Measurements from ENCODE around the gene MTHFS. TPM values are rescaled to one million over a fixed set of nuclear protein-coding genes. Genes with fewer than 3 reads are reported as not detected.

MTHFS gene
- total and polyA plus RNA-seq, 3 donors from 2014 or later = 24.9 to 44.2 (median 32.5) TPM

DNA sequence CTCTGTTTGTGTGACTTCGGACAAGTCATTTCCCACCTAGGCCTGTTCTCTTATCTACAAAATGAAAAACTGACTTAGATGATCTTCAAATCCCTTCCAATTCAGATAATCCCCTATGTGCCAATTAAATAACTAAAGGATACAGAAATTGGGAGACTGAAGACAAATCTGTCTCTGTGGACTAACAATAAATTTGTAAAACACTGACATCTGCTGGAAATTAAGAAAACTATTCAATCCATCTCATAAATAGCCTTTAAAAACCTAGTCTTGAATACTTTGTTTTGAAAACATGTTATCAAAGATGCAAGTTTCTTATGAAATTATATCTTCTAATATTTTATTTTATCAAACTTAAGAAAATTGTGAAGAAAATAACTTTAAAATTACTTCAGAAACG lies 38.3 kb downstream of the MTHFS start:
- H3K4me3 ChIP-seq = no peak overlapping the region
- DNase-seq = no peak
- no peaks in the 10 kb centered on the region for H3K4me1 ChIP-seq
- H3K9me3 ChIP-seq = no peaks in the 10 kb centered on the region
- no peak overlapping the region for H3K27ac ChIP-seq
- intact Hi-C loops (cut with DNase I; ENCODE audit: low total_unique reads) = no loop called here
- WGBS, 2 donors = 84 to 85% methylated on average over 2 of the region's 2 CpGs
- H3K36me3 ChIP-seq (ENCODE audit: low read depth, missing control alignments) = no peaks in the 10 kb centered on the region
- no peaks in the 10 kb centered on the region for H3K27me3 ChIP-seq
- no peak for TF ChIP-seq POLR2A (IDR thresholded peaks at IDR 0.05)
- TF ChIP-seq, protein P1, sequence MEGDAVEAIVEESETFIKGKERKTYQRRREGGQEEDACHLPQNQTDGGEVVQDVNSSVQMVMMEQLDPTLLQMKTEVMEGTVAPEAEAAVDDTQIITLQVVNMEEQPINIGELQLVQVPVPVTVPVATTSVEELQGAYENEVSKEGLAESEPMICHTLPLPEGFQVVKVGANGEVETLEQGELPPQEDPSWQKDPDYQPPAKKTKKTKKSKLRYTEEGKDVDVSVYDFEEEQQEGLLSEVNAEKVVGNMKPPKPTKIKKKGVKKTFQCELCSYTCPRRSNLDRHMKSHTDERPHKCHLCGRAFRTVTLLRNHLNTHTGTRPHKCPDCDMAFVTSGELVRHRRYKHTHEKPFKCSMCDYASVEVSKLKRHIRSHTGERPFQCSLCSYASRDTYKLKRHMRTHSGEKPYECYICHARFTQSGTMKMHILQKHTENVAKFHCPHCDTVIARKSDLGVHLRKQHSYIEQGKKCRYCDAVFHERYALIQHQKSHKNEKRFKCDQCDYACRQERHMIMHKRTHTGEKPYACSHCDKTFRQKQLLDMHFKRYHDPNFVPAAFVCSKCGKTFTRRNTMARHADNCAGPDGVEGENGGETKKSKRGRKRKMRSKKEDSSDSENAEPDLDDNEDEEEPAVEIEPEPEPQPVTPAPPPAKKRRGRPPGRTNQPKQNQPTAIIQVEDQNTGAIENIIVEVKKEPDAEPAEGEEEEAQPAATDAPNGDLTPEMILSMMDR (IDR thresholded peaks at IDR 0.05) = peak in 1 of 3 experiments; percentile 20

DNA sequence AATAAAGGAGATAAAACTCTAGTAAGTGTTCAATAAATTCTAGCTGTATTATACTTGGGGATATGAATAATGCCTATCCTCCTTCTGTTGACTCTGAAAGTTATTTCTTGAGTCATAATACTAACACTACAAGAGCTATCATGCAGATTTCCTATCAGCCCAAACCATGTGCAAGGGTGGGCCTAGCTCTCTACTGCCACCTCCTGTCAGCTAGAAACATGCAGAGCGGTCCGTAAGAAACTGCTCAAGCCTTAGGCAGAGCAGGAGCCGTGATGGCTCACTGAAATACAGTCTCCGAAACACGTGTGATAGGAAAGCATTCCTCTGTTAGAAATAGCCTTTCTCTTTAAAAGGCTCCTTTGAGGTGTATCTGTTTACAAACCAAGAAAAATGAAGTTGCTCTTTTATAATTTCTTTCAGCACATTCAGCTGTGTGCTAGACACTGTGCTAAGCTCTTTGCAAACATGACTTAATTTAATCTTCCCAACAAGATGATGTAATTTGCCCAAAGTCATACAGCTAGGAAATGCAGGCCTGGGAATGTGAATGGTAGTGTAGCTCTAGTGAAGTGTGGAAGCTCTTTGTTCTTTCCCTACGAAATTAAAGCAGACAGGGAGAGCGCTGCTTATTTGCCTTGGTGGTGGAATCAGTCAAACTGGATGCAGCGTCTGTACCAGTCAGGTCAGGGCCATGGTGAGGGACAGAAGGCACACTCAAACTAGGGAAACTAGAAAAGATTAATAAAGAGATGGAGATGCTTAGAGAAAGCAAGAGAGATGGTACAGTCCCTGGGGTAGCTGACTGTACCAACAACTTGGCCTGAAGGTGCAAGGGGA lies 43.1 kb downstream of the MTHFS start:
- intact Hi-C loops (cut with DNase I; ENCODE audit: low total_unique reads) = no loop called here
- Histone ChIP-seq H3K4me1 (no peaks in the 10 kb centered on the region), H3K27me3 (no peaks in the 10 kb centered on the region), H3K9me3 (no peaks in the 10 kb centered on the region), H3K27ac (no peak overlapping the region), H3K4me3 (no peak overlapping the region), H3K36me3 (ENCODE audit: low read depth, missing control alignments) (no peaks in the 10 kb centered on the region)
- 49 to 57% methylated on average over 8 of the region's 8 CpGs for WGBS, 2 donors
- no peak for TF ChIP-seq POLR2A (IDR thresholded peaks at IDR 0.05)
- TF ChIP-seq, protein P1 (IDR thresholded peaks at IDR 0.05) = peak; percentile 80 to 87 (median 80)
- peak; percentile 79 for DNase-seq

DNA sequence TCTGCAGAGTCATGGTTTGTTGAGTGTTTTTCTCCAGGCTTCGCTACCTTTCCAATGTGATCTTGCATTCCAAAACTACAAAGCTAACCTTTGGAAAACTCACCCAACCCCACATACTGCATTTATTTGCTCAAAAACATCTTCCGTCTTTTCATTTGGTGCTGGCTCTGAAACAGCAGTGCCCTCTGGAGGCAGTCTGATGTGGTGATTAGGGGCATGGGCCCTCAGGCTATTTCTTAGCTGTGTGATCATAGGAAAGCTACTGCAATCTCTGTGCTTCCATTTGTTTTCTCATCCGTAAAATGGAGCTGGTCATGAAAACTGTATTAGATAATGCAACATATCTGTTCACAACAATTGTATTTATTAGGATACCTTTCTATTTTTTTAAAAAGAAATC lies 47.0 kb downstream of the MTHFS start:
- Histone ChIP-seq H3K27ac (no peak overlapping the region), H3K4me3 (no peak overlapping the region), H3K36me3 (ENCODE audit: low read depth, missing control alignments) (no peaks in the 10 kb centered on the region), H3K9me3 (no peaks in the 10 kb centered on the region), H3K4me1 (peaks cover 4% of the 10 kb centered on the region), H3K27me3 (no peaks in the 10 kb centered on the region)
- 82 to 86% methylated on average over 3 of the region's 3 CpGs for WGBS, 2 donors
- peak; percentile 69 for DNase-seq
- TF ChIP-seq POLR2A (IDR thresholded peaks at IDR 0.05) = no peak
- TF ChIP-seq, protein P1 (IDR thresholded peaks at IDR 0.05) = peak; percentile 26 to 44 (median 41)
- intact Hi-C loops (cut with DNase I; ENCODE audit: low total_unique reads) = no loop called here

DNA sequence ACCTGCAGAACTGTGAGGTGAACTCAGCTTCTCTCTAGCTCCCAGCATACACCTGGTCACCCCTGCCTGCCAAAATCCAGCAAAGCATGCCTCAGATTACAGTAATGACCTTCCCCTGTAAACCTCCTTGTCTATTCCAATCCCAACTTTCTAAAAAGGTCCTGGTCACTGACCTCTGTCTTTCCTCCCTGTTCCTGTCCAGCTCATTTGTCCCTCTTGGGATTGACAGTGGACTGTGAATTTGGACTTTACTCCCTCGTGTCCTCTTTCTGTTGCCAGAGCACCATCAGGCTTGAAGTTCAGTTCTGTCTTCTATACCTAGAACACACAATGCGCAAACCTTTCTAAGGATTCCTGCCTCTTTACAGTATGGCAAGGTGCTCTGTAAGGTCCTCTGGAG lies 50.3 kb downstream of the MTHFS start:
- Histone ChIP-seq H3K9me3 (no peaks in the 10 kb centered on the region), H3K4me1 (peaks cover 4% of the 10 kb centered on the region), H3K27me3 (no peaks in the 10 kb centered on the region), H3K27ac (no peak overlapping the region), H3K36me3 (ENCODE audit: low read depth, missing control alignments) (no peaks in the 10 kb centered on the region), H3K4me3 (no peak overlapping the region)
- TF ChIP-seq, protein P1 (IDR thresholded peaks at IDR 0.05) = no peak
- no peak for TF ChIP-seq POLR2A (IDR thresholded peaks at IDR 0.05)
- intact Hi-C loops (cut with DNase I; ENCODE audit: low total_unique reads) = no loop called here
- DNase-seq = no peak
- WGBS, 2 donors = 95 to 100% methylated on average over 2 of the region's 2 CpGs

DNA sequence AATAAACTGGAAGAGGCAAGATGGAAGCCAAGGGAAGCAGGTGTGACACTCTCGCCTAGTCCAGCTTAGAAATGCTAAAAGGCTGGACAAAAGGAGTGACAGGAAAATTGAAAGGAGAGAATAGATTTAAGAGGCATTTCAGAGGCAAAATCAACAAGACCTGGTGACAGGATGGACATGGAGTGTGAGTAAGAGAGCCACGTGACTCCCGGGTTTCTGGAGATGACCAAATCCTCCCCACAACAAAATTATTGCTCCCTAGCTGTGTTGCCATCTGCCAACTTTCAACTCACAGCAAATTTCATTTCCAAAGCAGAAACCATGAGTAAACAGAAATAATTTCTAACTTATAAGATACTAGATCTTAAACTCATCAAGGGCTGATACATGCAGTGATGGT lies 52.6 kb downstream of the MTHFS start:
- intact Hi-C loops (cut with DNase I; ENCODE audit: low total_unique reads) = no loop called here
- Histone ChIP-seq H3K27ac (no peak overlapping the region), H3K27me3 (no peaks in the 10 kb centered on the region), H3K9me3 (no peaks in the 10 kb centered on the region), H3K4me3 (no peak overlapping the region), H3K4me1 (peaks cover 4% of the 10 kb centered on the region), H3K36me3 (ENCODE audit: low read depth, missing control alignments) (peaks cover 3% of the 10 kb centered on the region)
- no peak for DNase-seq
- TF ChIP-seq, protein P1 (IDR thresholded peaks at IDR 0.05) = no peak
- no peak for TF ChIP-seq POLR2A (IDR thresholded peaks at IDR 0.05)
- WGBS, 2 donors = 75 to 95% methylated on average over 3 of the region's 3 CpGs
